Endothelial cell of umbilical vein (primary cell): ENCODE measurements around the gene LTN1.

Experiments used
- EZH2 ChIP-seq: IDR thresholded peaks from 2 replicates; pipeline ENCODE4 v1.6.1; 2012; ENCODE audit warnings: borderline replicate concordance, low read depth, mild to moderate bottlenecking, moderate library complexity, low read length, inconsistent platforms; ENCODE audit not compliant: severe bottlenecking
- FOS ChIP-seq: IDR thresholded peaks from 2 replicates; pipeline ENCODE4 v1.6.1; 2011; ENCODE audit warnings: mild to moderate bottlenecking, low read length, moderate library complexity, borderline replicate concordance; ENCODE audit not compliant: insufficient read depth
- GATA2 ChIP-seq: IDR thresholded peaks from 2 replicates; pipeline ENCODE4 v1.7.0; 2011; ENCODE audit warnings: low read depth, mild to moderate bottlenecking, moderate library complexity, mixed read lengths, low read length; ENCODE audit not compliant: insufficient read length, insufficient read depth
- JUN ChIP-seq: IDR thresholded peaks from 2 replicates; pipeline ENCODE4 v1.6.1; 2011; ENCODE audit warnings: borderline replicate concordance, low read depth; ENCODE audit not compliant: insufficient read length, insufficient read depth
- MAX ChIP-seq: IDR thresholded peaks from 2 replicates; pipeline ENCODE4 v1.6.1; 2011; ENCODE audit not compliant: insufficient read depth, insufficient read length
- MYC ChIP-seq: IDR thresholded peaks from one replicate; pipeline ENCODE4 v1.6.1; 2011; ENCODE audit warnings: mild to moderate bottlenecking, low read depth, low read length
- POLR2A ChIP-seq: IDR thresholded peaks from 2 replicates; pipeline ENCODE4 v1.6.1; 2012; ENCODE audit warnings: low read depth, mild to moderate bottlenecking, control low read depth, low read length
- POLR2AphosphoS5 ChIP-seq: IDR thresholded peaks from 2 replicates; pipeline ENCODE4 v1.6.1; 2012; ENCODE audit warnings: low read depth, mild to moderate bottlenecking, control low read depth, low read length, moderate library complexity; ENCODE audit not compliant: insufficient read depth
- TF ChIP-seq, protein P1 (sequence below), 2 donors: IDR thresholded peaks; 1 replicate in 1 of 2; 2 replicates in 1 of 2; pipeline ENCODE4 v1.5.1; 2011; ENCODE audit warnings: low read length in 2 of 2, mild to moderate bottlenecking in 2 of 2, moderate library complexity in 2 of 2, control low read depth in 1 of 2, inconsistent platforms in 1 of 2, low read depth in 1 of 2; ENCODE audit not compliant: insufficient read depth in 1 of 2; ENCODE audit errors: extremely low read depth in 1 of 2

DNA sequence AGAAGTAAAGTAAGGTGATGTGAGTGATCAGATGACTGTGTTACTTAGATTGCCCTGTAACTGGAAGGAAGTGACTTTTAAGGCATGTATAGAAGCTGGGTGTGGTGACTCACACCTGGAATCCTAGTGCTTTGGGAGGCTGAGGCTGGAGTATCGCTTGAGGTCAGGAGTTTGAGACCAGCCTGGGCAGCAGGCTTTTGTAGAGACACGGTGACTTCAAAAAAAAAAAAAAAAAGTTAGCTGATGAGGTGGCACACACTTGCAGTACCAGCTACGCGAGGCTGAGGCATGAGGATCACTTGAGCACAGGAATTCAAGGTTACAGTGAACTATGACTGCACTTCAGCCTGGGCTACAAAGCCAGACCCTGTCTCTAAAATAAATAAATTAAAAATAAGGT lies 29.5 kb upstream of the LTN1 start:
- TF ChIP-seq POLR2A (no peak), POLR2AphosphoS5 (no peak), MAX (no peak), EZH2 (no peak), MYC (no peak), JUN (no peak), FOS (no peak), GATA2 (no peak)
- TF ChIP-seq, protein P1, sequence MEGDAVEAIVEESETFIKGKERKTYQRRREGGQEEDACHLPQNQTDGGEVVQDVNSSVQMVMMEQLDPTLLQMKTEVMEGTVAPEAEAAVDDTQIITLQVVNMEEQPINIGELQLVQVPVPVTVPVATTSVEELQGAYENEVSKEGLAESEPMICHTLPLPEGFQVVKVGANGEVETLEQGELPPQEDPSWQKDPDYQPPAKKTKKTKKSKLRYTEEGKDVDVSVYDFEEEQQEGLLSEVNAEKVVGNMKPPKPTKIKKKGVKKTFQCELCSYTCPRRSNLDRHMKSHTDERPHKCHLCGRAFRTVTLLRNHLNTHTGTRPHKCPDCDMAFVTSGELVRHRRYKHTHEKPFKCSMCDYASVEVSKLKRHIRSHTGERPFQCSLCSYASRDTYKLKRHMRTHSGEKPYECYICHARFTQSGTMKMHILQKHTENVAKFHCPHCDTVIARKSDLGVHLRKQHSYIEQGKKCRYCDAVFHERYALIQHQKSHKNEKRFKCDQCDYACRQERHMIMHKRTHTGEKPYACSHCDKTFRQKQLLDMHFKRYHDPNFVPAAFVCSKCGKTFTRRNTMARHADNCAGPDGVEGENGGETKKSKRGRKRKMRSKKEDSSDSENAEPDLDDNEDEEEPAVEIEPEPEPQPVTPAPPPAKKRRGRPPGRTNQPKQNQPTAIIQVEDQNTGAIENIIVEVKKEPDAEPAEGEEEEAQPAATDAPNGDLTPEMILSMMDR (IDR thresholded peaks at IDR 0.05; ENCODE audit: extremely low read depth in 1 of 2, insufficient read depth in 1 of 2, low read depth in 1 of 2, low read length in 2 of 2), result no peak
